ENCODE results near the gene SLC26A4. TPM values are rescaled to one million over a fixed set of nuclear protein-coding genes. Genes with fewer than 3 reads are reported as not detected.
"Not testable (repeated sequence)": the region's sequence is repeated elsewhere in the genome, so short reads cannot be mapped to it uniquely, and the experiment has no call there.

The SLC26A4 gene
- total RNA-seq (2014; rRNA removed; shearing (Covaris generic)): 16.7 and 17.9 TPM in 2 replicates
- 7.3 and 12.5 TPM in 2 replicates for polyA plus RNA-seq (2015; cell fraction: cytosol; rRNA removed)
- 6.5 and 7.1 TPM in 2 replicates for polyA plus RNA-seq (2015; cell fraction: nucleus; rRNA removed)

GRCh38 chr7:107660381-107661080 is at the start of gene SLC26A4:
Gene SLC26A4 (plus strand): TSS chr7:107660828. CDS start chr7:107661642, 814 bp downstream.
- DNase-seq (ENCODE audit: low read depth, low spot score): no peak
- in situ Hi-C loops (cut with HindIII; ENCODE audit: low pct_unique_long_range_greater_than_20kb, low sequenced_read_pairs): no loop called here

- in situ Hi-C loops (cut with HindIII; ENCODE audit: low pct_unique_long_range_greater_than_20kb, low sequenced_read_pairs): no loop called here
Observed at GRCh38 chr7:107613439-107613838, 47.2 kb upstream of the SLC26A4 start.

GRCh38 chr7:107613948-107614347 is 46.7 kb upstream of the SLC26A4 start:
- in situ Hi-C loops (cut with HindIII; ENCODE audit: low pct_unique_long_range_greater_than_20kb, low sequenced_read_pairs): no loop called here
- DNase-seq (ENCODE audit: low read depth, low spot score): no peak

More at GRCh38 chr7:107613439-107613838, 47.2 kb upstream of the SLC26A4 start:
- DNase-seq (ENCODE audit: low read depth, low spot score): no peak

- in situ Hi-C loops (cut with HindIII; ENCODE audit: low pct_unique_long_range_greater_than_20kb, low sequenced_read_pairs): no loop called here
- no peak for DNase-seq (ENCODE audit: low read depth, low spot score)
Observed at GRCh38 chr7:107614425-107614824, 46.2 kb upstream of the SLC26A4 start.

GRCh38 chr7:107615910-107616680 is 44.5 kb upstream of the SLC26A4 start:
- in situ Hi-C loops (cut with HindIII; ENCODE audit: low pct_unique_long_range_greater_than_20kb, low sequenced_read_pairs): no loop called here
- DNase-seq (ENCODE audit: low read depth, low spot score): no peak

GRCh38 chr7:107622429-107622828 is 38.2 kb upstream of the SLC26A4 start:
- DNase-seq (ENCODE audit: low read depth, low spot score): no peak
- in situ Hi-C loops (cut with HindIII; ENCODE audit: low pct_unique_long_range_greater_than_20kb, low sequenced_read_pairs): no loop called here

GRCh38 chr7:107622894-107623293 is 37.7 kb upstream of the SLC26A4 start:
- in situ Hi-C loops (cut with HindIII; ENCODE audit: low pct_unique_long_range_greater_than_20kb, low sequenced_read_pairs): no loop called here
- no peak for DNase-seq (ENCODE audit: low read depth, low spot score)

GRCh38 chr7:107627002-107627401 is 33.6 kb upstream of the SLC26A4 start:
- in situ Hi-C loops (cut with HindIII; ENCODE audit: low pct_unique_long_range_greater_than_20kb, low sequenced_read_pairs): no loop called here
- no peak for DNase-seq (ENCODE audit: low read depth, low spot score)

- in situ Hi-C loops (cut with HindIII; ENCODE audit: low pct_unique_long_range_greater_than_20kb, low sequenced_read_pairs): no loop called here
Observed at GRCh38 chr7:107628461-107629064, 32.1 kb upstream of the SLC26A4 start.

GRCh38 chr7:107630342-107630741 is 30.3 kb upstream of the SLC26A4 start:
- in situ Hi-C loops (cut with HindIII; ENCODE audit: low pct_unique_long_range_greater_than_20kb, low sequenced_read_pairs): no loop called here

More at GRCh38 chr7:107628461-107629064, 32.1 kb upstream of the SLC26A4 start:
- no peak for DNase-seq (ENCODE audit: low read depth, low spot score)

GRCh38 chr7:107631588-107632491 is 28.8 kb upstream of the SLC26A4 start:
- in situ Hi-C loops (cut with HindIII; ENCODE audit: low pct_unique_long_range_greater_than_20kb, low sequenced_read_pairs): no loop called here
- peak; percentile 41 for DNase-seq (ENCODE audit: low read depth, low spot score)

More at GRCh38 chr7:107630342-107630741, 30.3 kb upstream of the SLC26A4 start:
- DNase-seq (ENCODE audit: low read depth, low spot score): no peak

GRCh38 chr7:107632492-107632865 is 28.1 kb upstream of the SLC26A4 start:
- in situ Hi-C loops (cut with HindIII; ENCODE audit: low pct_unique_long_range_greater_than_20kb, low sequenced_read_pairs): no loop called here

GRCh38 chr7:107638594-107638993 is 22.0 kb upstream of the SLC26A4 start:
- DNase-seq (ENCODE audit: low read depth, low spot score): no peak

More at GRCh38 chr7:107632492-107632865, 28.1 kb upstream of the SLC26A4 start:
- peak; percentile 96 for DNase-seq (ENCODE audit: low read depth, low spot score)

GRCh38 chr7:107639070-107639469 is 21.6 kb upstream of the SLC26A4 start:
- DNase-seq (ENCODE audit: low read depth, low spot score); in situ Hi-C loops (cut with HindIII; ENCODE audit: low pct_unique_long_range_greater_than_20kb, low sequenced_read_pairs): not testable (repeated sequence)

More at GRCh38 chr7:107638594-107638993, 22.0 kb upstream of the SLC26A4 start:
- in situ Hi-C loops (cut with HindIII; ENCODE audit: low pct_unique_long_range_greater_than_20kb, low sequenced_read_pairs): no loop called here

- no peak for DNase-seq (ENCODE audit: low read depth, low spot score)
- in situ Hi-C loops (cut with HindIII; ENCODE audit: low pct_unique_long_range_greater_than_20kb, low sequenced_read_pairs): no loop called here
Observed at GRCh38 chr7:107641676-107642075, 19.0 kb upstream of the SLC26A4 start.

- in situ Hi-C loops (cut with HindIII; ENCODE audit: low pct_unique_long_range_greater_than_20kb, low sequenced_read_pairs): no loop called here
- no peak for DNase-seq (ENCODE audit: low read depth, low spot score)
Observed at GRCh38 chr7:107642501-107642900, 18.1 kb upstream of the SLC26A4 start.

- in situ Hi-C loops (cut with HindIII; ENCODE audit: low pct_unique_long_range_greater_than_20kb, low sequenced_read_pairs): no loop called here
- peak; percentile 58 for DNase-seq (ENCODE audit: low read depth, low spot score)
Observed at GRCh38 chr7:107643407-107643806, 17.2 kb upstream of the SLC26A4 start.
